Rectal smooth muscle tissue (tissue), 1 donor: Measurements from ENCODE around the gene ESYT3.
"Not testable (repeated sequence)": the region's sequence is repeated elsewhere in the genome, so short reads cannot be mapped to it uniquely, and the experiment has no call there.

Experiments
- H3K27ac ChIP-seq: one replicate; pipeline ENCODE4 v1.7.0; 2013; ENCODE audit warnings: low read depth, low read length, inconsistent platforms
- H3K27me3 ChIP-seq: one replicate; pipeline ENCODE4 v1.7.0; 2013; ENCODE audit warnings: low read length; ENCODE audit not compliant: control insufficient read depth, insufficient read depth
- H3K36me3 ChIP-seq: one replicate; pipeline ENCODE4 v1.7.0; 2013; ENCODE audit warnings: low read length; ENCODE audit not compliant: control insufficient read depth, insufficient read depth
- H3K4me1 ChIP-seq: one replicate; pipeline ENCODE4 v1.7.0; 2013; ENCODE audit warnings: low read length; ENCODE audit not compliant: control insufficient read depth, insufficient read depth
- H3K4me3 ChIP-seq: one replicate; pipeline ENCODE4 v1.7.0; 2013; ENCODE audit warnings: low read length
- H3K9ac ChIP-seq: one replicate; pipeline ENCODE4 v1.7.0; 2013; ENCODE audit warnings: low read length

Gene ESYT3

DNA sequence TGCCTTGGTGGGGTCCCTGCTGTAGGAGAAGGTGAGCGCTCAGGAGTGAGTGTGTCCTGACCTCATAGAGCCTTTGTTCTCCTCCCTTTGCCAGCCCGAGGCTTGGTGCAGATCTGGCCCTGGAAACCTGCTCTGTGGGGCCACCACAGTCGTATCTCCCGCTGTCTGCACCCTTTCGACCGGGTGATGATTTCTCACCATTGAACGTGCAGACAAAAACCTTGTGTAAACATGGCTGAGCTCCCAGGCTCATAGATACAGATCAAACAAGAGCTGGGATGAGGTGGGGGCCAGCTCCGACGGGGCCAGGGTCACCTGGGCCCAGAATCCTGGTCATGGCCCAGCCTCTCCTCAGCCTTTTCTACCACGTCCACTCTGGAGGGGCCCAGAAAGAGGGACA lies 34.6 kb upstream of the ESYT3 start:
- no peak overlapping the region for H3K9ac ChIP-seq
- H3K4me3 ChIP-seq = no peak overlapping the region
- H3K36me3 ChIP-seq = peaks cover 14% of the 10 kb centered on the region
- H3K27me3 ChIP-seq = no peaks in the 10 kb centered on the region
- H3K4me1 ChIP-seq = no peaks in the 10 kb centered on the region
- H3K27ac ChIP-seq = no peak overlapping the region

DNA sequence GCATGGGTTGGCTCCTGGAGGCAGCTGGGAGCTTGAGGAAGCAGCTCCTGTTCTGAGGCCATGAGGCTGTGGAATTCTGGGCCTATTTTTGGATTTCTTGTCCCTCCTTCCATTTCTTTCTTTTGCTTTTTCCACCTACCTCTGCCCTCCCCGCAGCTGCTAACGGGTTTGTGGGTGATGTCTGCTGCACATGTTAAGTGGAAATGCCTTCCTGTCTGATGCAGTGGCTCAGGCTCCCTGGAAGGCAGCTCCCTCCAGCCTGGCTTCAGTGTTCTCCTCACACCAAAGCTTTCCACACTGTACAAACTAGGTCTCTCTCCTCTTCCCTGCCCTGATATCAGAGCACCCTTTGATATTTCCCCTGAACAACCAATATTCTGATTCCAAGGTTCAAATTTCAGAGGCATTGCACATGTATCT lies 33.8 kb upstream of the ESYT3 start:
- Histone ChIP-seq H3K4me1 (no peaks in the 10 kb centered on the region), H3K36me3 (peaks cover 15% of the 10 kb centered on the region)

DNA sequence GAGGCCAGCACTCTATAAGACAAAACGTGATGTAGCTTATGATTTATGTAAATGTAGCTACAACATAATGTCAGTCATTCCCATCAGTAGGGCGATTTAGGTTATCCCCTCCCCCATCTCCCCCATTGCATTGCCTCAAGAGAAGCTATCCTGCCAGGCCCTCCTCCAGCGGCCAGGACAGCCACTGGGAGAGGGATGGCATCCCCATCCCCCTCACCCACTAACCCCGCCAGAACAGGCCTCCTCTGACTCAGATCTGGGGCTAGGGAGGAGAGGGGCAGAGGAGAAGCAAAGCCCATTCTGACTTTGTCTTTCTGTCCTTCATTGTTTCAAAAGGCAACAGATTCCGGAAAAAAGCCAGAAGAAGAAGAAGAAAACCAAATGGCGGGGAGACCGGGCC lies 32.6 kb upstream of the ESYT3 start:
- Histone ChIP-seq H3K4me3 (no peak overlapping the region), H3K4me1 (no peaks in the 10 kb centered on the region), H3K27ac (no peak overlapping the region), H3K27me3 (no peaks in the 10 kb centered on the region), H3K9ac (no peak overlapping the region), H3K36me3 (peaks cover 15% of the 10 kb centered on the region)

More for the DNA sequence above, 33.8 kb upstream of the ESYT3 start:
- no peak overlapping the region for H3K27ac ChIP-seq
- H3K9ac ChIP-seq = no peak overlapping the region
- no peaks in the 10 kb centered on the region for H3K27me3 ChIP-seq
- H3K4me3 ChIP-seq = no peak overlapping the region

DNA sequence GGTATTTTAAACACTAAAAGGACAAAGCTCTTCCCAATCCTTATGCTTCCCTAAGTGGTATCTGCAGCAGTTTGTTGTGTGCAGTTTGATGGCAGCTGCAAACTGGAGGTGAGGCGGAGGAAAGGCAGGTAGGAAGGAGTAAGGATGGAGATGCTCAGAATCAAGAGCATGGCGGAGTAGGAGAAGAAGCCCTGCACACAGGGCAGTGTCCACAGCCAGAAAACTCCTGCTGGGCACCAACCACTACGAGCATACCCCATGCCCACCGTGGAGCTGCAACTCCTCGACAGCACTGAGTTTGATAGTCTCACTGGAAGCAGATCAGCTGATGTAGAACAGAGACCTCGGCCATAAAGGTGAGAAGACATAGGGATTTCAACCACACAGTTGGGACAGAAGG lies 30.3 kb upstream of the ESYT3 start:
- H3K9ac ChIP-seq = no peak overlapping the region
- H3K27me3 ChIP-seq = no peaks in the 10 kb centered on the region
- no peak overlapping the region for H3K27ac ChIP-seq
- peaks cover 12% of the 10 kb centered on the region for H3K36me3 ChIP-seq
- no peaks in the 10 kb centered on the region for H3K4me1 ChIP-seq
- no peak overlapping the region for H3K4me3 ChIP-seq

DNA sequence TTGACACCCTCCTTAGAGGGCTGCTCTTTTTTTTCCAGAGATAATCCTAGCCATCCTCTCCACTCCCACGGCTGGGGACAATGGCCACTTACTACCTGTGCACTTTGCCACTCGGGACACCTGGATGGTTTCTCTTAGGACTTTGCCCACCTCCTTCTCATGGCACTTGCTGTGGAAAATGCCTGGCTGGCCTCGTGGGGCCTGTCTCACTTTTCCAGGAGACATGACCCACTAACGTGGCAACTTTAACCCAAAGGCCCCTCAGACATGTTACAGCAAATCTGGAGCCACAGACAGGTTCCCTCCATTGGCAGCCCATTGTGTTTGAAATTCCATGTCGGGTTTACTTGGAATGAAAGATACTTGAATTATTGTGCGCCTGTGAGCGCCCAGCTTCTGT lies 29.4 kb upstream of the ESYT3 start:
- Histone ChIP-seq H3K4me1 (no peaks in the 10 kb centered on the region), H3K27ac (no peak overlapping the region), H3K9ac (no peak overlapping the region), H3K4me3 (no peak overlapping the region), H3K27me3 (no peaks in the 10 kb centered on the region), H3K36me3 (peaks cover 12% of the 10 kb centered on the region)

DNA sequence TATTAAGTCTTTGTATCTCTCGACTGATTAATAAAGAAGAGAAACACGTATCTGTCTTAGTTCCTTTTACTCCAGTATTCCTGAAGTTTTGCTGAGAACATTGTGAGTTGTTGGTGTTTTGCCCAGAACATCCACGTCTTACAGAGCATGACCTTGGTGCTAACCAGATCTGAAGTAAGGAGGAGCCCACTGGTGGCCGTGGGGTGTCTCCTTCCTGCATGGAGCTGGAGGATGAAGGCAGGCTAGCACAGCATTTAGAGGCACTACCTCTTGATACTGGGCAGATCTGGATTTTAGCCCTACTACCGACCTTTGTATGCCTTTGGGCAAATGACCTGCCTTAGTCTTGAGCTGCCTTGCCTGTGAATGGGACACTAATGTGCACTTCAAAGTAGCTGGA lies 28.9 kb upstream of the ESYT3 start:
- Histone ChIP-seq H3K9ac (no peak overlapping the region), H3K36me3 (peaks cover 12% of the 10 kb centered on the region)

DNA sequence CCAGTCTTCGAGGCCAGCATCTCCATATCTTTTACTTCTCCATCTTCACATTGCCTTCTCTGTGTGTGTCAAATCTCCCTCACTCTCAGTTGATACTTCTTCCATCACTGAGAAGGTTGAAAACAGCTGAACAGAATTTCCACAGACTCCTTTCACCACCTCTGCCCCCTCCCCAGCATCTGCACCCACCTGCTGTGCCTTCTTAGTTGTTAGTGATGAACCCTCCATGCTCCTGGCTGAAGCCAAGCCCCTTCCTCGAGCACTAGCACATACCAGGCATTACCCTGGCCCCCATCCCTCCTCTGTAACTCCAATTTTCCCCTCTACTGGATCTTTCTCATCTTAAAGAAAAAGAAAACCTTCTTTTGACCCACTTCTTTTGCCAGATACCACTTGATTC lies 27.8 kb upstream of the ESYT3 start:
- Histone ChIP-seq H3K9ac (no peak overlapping the region), H3K36me3 (peaks cover 12% of the 10 kb centered on the region), H3K27me3 (no peaks in the 10 kb centered on the region), H3K4me1 (no peaks in the 10 kb centered on the region), H3K27ac (no peak overlapping the region), H3K4me3 (no peak overlapping the region)

More for the DNA sequence above, 28.9 kb upstream of the ESYT3 start:
- H3K4me1 ChIP-seq = no peaks in the 10 kb centered on the region
- H3K4me3 ChIP-seq = no peak overlapping the region
- H3K27me3 ChIP-seq = no peaks in the 10 kb centered on the region
- H3K27ac ChIP-seq = no peak overlapping the region

DNA sequence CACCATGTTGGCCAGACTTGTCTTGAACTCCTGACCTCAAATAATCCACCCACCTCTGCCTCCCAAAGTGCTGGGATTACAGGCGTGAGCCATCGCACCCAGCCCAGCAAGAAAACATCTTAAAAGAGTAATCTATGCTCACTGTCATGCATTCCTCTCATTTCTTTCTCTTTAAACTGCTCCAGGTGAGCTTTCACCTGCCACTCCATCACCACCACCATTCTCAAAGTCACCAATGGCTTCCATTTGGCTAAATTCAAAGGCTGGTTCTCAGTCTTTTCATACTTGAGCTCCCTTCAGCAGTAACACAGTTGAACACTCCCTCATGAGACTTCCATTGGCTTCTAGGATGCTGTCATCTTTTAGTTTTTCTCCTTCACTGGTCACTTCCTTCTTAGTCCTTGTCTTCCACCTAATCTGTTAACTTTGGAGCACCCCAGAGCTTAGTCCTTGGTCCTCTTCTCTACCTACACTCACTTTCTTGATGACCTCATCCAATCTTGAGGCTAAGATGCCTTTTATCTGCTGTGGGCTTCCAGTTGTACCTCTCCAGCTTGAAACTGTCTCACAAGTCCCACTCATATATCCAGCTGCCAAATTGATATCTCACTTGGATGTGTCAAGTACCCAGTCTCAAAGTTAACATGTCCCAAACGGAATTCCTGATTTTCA lies 27.0 kb upstream of the ESYT3 start:
- Histone ChIP-seq H3K4me1 (no peaks in the 10 kb centered on the region), H3K9ac (no peak overlapping the region), H3K27ac (no peak overlapping the region), H3K36me3 (peaks cover 12% of the 10 kb centered on the region), H3K4me3 (no peak overlapping the region), H3K27me3 (no peaks in the 10 kb centered on the region)

DNA sequence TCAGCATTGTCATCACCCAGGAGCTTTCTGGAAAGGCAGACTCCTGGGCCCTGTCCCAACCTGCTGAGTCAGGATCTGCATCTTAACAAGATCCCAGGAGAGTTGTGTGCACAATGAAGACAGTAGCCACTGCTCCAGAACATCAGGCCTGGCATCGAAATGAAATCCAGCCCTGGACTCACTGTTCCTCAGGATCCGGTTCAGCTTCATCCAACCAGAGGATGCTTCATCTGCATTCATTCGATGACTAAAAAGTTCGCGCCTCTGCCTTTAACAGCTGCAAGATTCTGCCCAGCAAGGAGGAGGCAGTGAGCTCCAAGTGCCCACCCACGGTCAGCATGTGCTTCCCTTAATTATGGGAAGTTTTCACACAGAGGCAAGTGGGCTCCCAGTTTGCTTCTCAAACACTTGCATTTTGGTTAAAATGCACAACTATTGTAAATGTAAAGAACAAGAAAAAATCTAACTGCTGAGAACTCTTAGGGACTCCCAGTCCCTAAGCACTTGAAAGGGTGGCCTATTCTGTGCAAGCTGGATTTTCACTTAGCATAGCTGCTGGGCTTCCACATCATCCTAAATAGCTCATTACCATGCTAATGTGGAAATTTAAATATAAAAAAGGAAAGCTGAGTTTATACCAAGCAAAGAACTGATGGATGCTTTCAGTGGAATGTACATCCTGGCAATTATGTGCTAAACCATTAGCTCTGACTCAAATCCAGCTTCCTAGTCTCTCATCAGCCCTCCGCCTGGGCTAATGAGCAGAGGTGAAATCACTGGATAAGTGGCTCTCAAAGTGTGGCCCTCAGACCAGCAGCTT lies 25.5 kb upstream of the ESYT3 start:
- H3K36me3 ChIP-seq = peaks cover 9% of the 10 kb centered on the region
- H3K4me1 ChIP-seq = no peaks in the 10 kb centered on the region
- no peak overlapping the region for H3K4me3 ChIP-seq
- H3K9ac ChIP-seq = no peak overlapping the region
- H3K27me3 ChIP-seq = no peaks in the 10 kb centered on the region
- no peak overlapping the region for H3K27ac ChIP-seq

DNA sequence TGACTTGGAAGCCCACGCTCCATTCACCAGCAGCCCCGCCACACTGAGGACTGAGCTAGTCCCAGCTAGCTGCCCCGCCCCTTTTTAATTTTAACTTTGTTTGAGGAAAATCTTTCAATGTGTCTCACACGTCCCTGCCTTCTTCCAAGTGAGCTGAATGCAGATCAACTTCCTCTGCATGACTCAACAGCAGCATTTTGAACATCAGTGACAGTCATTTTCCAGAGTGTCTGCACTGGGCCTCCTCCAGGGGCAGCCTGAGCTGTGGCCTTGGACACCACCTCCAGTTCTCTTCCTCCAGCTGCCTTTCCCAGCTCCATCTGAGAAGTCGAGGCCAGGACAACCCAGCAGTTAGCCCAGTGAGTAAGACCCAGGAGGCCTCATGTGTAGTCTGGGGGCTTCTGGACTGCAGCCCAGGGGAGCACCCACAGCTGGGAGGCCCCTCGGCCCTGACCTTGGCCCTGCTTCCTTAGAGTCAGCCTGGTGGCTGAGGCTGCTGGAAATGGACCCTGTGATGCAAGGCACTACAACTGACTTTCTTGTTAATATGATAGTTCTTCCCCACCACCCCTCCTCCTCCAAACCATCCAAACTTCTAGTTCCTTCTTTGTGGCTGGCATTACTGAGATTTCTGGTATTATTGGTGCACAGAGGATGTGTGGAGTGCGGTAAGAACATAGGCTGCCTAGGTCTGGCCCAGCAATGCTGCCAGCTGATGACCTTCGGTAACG lies 21.4 kb upstream of the ESYT3 start:
- H3K4me1 ChIP-seq = no peaks in the 10 kb centered on the region
- no peak overlapping the region for H3K4me3 ChIP-seq
- H3K36me3 ChIP-seq = no peaks in the 10 kb centered on the region
- H3K27me3 ChIP-seq = no peaks in the 10 kb centered on the region
- no peak overlapping the region for H3K27ac ChIP-seq
- no peak overlapping the region for H3K9ac ChIP-seq

DNA sequence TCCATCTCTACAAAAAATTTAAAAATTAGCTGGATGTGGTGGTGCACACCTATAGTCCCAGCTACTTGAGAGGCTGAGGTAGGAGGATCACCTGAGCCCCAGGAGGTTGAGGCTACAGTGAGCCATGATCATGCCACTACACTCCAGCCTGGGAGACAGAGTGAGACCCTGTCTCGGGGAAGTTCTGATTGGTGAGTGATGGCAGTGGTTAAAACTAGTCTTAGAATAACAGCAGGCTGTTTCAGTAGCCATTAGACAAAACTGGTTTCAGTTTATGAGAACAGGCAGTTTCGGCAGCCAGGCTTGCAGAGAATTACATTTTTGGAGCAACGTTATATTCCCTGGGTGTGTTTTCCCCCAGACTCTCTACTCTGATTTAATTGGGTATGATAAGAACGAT lies 18.2 kb upstream of the ESYT3 start:
- not testable (repeated sequence) for H3K4me3 ChIP-seq, H3K27ac ChIP-seq, H3K27me3 ChIP-seq, H3K36me3 ChIP-seq, H3K4me1 ChIP-seq, H3K9ac ChIP-seq

DNA sequence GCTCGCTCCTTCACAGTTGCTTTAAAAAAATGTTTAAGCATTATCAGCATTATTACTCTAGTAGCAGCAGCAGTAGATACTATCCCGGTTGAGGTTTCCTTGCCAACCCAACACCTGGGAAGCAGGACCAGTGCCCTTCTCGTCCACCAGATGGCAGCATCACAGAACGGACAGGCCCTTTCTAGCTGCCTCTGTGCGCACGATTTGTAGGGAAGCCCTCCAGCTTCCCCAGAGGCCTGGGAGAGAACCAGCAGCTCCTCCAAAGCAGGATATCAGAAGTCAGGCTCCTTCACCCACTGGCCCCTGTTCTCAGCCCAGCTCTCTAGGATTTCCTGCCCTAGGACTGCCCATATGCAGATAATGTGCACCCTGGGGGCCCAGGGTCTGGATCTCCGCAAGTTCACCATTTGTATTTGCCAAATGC lies 16.8 kb upstream of the ESYT3 start:
- H3K27ac ChIP-seq = no peak overlapping the region
- H3K4me1 ChIP-seq = no peaks in the 10 kb centered on the region
- no peaks in the 10 kb centered on the region for H3K36me3 ChIP-seq
- no peak overlapping the region for H3K9ac ChIP-seq
- H3K4me3 ChIP-seq = no peak overlapping the region
- H3K27me3 ChIP-seq = no peaks in the 10 kb centered on the region
